LNCaP clone FGC (cell line): Measurements from ENCODE around the gene SFSWAP.

Experiments used
- DNase-seq: peaks from one replicate; pipeline ENCODE4 v3.0.0-alpha.2; 2011; ENCODE audit warnings: low read depth
- H3K4me3 ChIP-seq: 2 replicates; pipeline ENCODE4 v1.5.1; 2011; ENCODE audit warnings: mild to moderate bottlenecking, low read depth, low read length, control low read depth
- CTCF ChIP-seq: IDR thresholded peaks from 2 replicates; pipeline ENCODE4 v1.5.1; 2012; ENCODE audit warnings: mild to moderate bottlenecking; ENCODE audit not compliant: control insufficient read depth, insufficient read depth; ENCODE audit errors: extremely low read depth

The SFSWAP gene

GRCh38 chr12:131843527-131843926, 132.6 kb downstream of the SFSWAP start:
- no peak for TF ChIP-seq CTCF
- no peak overlapping the region for H3K4me3 ChIP-seq
- DNase-seq: no peak

- no peak for DNase-seq
- H3K4me3 ChIP-seq: no peak overlapping the region
- TF ChIP-seq CTCF: no peak
Measured at GRCh38 chr12:131844140-131844539, 133.2 kb downstream of the SFSWAP start.

- DNase-seq: no peak
- H3K4me3 ChIP-seq: no peak overlapping the region
- TF ChIP-seq CTCF: no peak
Measured at GRCh38 chr12:131844656-131845055, 133.8 kb downstream of the SFSWAP start.

- TF ChIP-seq CTCF: no peak
- DNase-seq: no peak
Measured at GRCh38 chr12:131845121-131845520, 134.2 kb downstream of the SFSWAP start.

GRCh38 chr12:131847456-131847855, 136.6 kb downstream of the SFSWAP start:
- no peak overlapping the region for H3K4me3 ChIP-seq
- DNase-seq: no peak
- no peak for TF ChIP-seq CTCF

More at GRCh38 chr12:131845121-131845520, 134.2 kb downstream of the SFSWAP start:
- no peak overlapping the region for H3K4me3 ChIP-seq

- DNase-seq: no peak
- TF ChIP-seq CTCF: no peak
- H3K4me3 ChIP-seq: no peak overlapping the region
Measured at GRCh38 chr12:131848753-131849152, 137.9 kb downstream of the SFSWAP start.
